SK-N-SH (cell line): ENCODE measurements around the gene TBC1D16.

ENCODE experiments used
- CTCF ChIP-seq: fragments of 200-600 bp; sonication (generic); IDR thresholded peaks from 2 replicates; pipeline ENCODE4 v1.6.1; 2017; ENCODE audit warnings: antibody characterized with exemption, mild to moderate bottlenecking, moderate library complexity
- FOXJ3 ChIP-seq: sonication (generic); formaldehyde crosslinking; IDR thresholded peaks from 2 replicates; pipeline ENCODE4 v1.5.1; 2020; ENCODE audit warnings: mild to moderate bottlenecking, missing genetic modification reagents

- no peak for TF ChIP-seq CTCF
- TF ChIP-seq FOXJ3 (CRISPR knock-in tag) = no peak
These were observed 11.3 kb downstream of the TBC1D16 start for GRCh38 chr17:80024206-80024972.
